NCI-H128 (cell line): ENCODE data around the gene FBLIM1.

Experiments used
- DNase-seq: peaks from one replicate; lab custom pipeline; 2025; ENCODE audit not compliant: unreplicated experiment; lab: John Stamatoyannopoulos, UW

FBLIM1 gene

DNA sequence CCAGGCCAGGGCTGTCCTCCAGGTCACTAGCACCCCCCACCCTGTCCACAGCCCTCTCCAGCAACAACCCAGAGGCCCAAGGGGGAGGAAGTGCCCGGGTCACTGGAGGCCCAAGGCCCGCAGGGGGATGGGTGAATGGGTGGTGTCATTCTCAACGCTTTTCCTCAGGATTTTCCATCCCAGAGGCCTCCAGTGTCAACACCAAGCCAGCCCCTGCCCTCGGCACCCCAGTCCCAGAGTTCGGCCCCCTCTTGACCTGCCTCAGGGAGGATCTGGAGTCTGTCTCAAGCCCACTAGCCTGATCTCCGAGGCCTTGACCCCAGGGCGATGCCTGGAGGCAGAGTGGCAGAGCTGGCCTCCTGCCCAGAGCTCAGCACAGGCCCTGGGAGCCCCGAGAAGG, 11.2 kb upstream of the FBLIM1 start:
- DNase-seq: no peak

DNA sequence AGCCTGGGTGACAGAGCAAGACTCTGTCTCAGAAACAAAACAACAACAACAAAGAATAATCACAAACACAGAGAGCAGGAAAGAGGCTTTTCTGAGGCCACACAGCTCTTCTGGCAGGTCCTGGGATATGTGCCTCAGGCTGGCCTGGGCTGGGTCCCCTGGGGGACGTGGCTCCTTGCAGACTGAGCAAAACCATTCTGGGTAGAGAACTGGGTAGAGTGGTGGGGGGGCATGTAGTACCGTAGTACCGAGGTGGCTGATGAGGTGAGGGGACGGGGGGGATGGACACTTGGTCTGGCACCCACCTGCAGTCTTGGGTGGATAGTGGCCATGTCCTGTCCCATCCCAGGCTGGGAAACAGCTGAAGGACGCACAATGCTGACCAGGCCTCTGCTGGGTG, 10.3 kb upstream of the FBLIM1 start:
- DNase-seq: no peak

DNA sequence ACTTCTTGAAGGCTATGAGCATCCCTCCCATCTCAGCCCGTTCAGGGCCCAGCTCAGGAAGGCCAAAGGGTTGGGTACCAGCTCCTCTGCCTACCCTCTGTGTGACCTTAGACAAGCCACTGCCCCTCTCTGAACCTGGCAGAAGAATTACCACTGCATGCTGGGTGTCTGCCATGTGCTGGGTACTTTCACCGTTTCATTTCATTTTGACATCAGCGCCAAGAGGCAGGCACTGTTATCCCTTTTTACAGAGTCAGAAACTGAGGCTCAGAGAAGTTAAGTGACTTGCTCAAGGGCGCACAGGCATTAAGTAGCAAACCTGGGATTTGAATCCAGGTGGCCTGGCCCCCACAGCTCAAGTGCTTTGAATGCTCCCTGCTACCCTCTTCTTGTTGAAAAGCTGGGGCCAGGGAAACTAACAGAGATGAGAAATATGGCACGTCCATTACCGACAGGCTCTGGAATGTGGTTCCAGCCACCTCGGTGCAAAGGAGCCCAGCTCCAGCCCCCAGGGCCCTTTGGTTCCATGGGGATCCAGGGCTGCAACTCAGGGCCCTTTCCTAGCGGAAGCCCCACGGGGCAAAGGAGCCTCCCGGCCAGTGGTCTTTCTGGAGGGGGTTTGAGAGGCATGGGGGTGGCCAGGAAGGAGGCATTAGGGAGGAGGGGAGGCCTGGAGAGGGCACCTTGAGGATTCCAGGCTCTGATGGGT, 9.8 kb upstream of the FBLIM1 start:
- DNase-seq: no peak

DNA sequence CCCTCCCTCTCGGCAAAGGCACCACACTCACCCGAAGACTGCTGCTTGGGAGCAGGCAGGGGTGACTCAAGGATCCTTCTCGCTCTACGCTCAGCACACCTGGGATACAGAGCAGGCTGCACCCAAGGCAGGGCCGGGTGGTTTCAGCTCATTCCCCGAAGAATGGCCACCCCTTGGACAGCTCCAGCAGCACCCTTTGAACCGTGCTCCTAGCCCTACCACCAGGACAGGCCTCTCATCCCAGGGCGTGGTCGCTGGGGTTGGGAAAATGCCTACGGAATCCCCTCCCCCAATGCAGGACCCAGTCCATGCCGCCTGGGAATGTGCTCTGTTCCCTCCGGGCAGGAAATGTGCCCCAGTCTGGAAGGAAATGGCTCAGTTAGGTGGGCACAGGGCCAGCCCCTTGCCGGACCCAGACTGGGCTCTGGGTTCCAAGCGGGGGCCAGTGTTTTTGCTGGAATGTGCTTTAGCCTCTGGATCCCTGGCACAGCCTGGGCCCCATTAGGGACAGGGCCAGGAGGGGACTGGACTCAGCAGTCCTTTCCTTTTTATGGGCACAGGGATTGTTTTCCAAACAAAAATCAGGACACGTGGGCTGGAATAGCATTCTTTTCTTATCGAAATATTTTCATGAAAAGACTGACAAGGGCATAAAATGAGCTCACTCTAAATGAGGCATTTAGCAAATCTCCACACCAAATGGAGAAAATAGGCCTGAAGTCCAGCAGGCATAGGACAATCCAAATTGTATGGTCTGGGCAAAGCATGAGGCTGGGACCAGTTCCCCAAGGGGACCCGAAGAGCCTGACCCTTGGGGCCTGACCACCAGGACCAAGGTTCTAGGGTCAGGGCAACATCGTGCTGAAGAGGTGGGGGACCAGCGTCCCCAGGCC, 8.9 kb upstream of the FBLIM1 start:
- no peak for DNase-seq

DNA sequence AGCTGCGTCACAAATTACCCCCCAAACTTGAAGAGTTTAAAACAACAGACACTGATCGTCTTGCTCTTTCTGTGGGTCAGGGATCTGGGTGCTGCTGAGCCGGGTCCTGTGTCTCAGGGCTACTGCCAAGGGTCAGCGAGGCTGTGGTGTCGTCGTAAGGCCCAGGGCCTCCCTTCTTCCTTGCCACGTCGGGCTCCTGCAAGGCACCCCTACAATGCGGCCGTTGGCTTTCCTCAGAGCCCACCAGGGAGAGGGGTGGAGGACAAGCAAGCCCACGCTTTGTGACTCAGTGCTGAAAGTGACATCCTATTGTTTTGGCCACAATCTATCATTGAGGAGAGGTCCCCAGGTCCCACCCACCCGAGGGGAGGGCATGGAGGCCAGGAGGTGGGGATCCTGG, 7.7 kb upstream of the FBLIM1 start:
- DNase-seq: no peak

DNA sequence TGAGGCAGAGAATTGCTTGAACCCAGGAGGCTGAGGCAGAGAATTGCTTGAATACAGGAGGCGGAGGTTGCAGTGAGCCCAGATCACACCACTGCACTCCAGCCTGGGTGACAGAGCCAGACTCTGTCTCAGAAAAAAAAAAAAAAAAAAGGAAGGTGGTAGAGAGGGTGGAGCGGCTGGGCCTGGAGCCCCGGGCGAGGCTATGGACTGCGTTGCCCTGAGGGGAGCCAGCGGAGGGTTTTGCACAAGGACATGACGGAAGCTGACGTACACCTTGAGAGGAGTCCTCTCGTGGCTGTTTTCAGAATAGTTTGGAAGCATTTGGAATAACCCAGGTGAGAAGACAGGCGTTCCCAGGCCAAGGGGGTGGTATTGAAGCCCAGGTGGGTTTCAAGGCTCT, 6.9 kb upstream of the FBLIM1 start:
- no peak for DNase-seq

DNA sequence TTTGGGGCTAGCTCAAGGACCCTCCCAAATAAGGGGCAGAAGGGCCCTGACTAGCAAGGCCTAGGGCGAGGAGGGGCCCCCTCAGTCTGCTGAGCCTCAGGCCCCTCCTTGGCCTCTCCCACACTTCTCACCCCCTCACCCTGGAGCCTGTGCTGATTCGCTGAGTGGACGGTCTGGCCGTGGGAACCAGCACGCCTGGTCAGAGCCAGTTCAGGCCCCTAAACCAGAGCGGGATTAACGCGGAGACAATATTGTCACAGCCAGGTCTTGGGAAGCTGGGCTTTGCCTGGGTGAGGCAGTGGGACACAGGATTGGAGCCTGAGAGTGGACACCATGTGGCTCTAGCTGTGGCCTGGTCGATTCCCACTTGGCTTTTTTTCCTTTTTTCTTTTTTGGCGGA, 4.8 kb upstream of the FBLIM1 start:
- no peak for DNase-seq

DNA sequence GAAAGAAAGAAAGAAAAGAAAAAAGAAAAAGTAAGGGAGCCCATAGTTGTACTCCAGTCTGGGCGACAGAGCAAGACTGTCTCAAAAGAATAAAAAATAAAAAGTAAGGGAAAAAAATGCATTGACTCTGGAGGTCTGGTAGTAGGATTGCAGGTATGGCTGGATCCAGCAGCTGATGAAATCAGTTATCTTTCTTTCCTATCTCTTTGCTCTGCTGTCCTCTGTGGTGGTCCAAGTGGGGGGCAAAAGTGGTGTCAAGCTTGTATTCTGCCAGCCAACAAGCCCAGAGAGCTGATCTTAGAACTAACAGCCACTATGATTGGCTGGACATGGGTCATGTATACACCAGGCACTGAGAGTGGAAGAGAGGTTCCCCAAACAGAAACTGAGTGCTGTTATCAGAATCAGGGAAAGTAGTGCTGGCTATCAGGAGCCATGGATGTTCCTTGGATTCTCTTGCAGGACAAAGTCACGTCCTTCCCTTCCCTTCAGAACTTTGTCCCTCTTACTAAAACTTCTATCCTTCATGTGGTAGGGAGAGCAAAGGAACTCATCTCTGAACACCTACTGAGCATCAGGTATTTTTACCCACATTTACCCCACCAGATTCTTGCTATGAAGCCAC, 3.5 kb upstream of the FBLIM1 start:
- no peak for DNase-seq

DNA sequence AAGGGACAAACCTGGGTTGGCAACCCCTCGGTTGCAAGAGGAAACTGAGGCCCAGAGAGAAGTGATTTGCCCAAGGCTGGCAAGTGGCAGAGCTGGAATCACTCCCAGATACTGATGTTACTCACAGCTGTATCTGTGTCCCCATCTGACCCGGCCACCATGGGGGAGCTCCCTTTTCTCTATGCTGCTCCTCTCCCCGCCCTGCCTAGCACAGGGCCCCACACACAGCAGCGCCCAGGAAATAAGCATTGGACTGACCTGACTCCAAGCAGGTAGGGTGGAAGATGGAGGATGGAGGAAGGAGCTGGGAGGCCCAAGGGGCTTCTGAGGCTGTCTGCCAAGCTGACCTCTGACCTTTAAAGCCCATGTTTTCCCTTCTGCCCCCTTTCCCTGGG, 3.0 kb upstream of the FBLIM1 start:
- no peak for DNase-seq

DNA sequence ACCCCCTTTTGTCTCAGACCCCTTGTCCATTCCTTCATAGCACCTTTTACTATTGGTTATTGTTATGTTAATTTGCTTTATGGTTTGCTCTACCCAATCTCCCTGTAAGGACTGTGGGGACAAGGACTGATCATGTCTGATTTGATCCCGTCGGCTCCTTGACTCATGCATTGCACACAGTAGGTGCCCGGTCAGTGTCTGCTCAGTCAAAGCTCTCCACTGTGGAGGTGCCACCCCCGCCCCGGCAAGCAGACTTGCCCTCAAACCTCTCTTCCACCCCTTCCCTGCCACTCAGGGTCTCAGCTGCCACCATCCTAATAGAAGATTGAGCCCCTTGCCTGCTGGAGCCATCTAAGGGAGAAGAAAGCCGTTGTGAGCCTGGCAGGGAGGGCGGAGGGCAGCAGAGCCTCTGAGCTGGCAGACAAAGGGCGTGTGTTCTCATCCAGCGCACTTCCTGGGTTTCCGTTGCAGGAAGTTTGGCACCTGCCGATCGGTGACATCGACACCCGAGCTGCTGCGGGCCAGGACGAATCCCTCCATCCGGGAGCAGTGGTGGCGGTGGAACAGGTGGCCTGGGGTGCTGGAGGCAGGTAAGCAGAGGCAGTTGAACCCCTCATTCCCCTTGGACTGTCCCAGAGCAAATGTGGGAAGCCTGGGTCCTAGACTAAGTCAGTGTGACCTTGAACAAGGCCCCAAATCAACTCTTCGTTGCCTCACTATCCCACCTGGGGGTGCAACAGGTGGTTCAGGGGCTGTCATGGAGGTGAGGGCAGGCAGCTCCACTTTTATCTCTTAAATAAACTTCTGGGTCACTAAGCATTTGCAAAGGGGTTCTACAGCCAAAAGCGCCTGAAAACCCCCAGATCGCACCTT, 2.2 kb upstream of the FBLIM1 start:
- peak; percentile 21 for DNase-seq

DNA sequence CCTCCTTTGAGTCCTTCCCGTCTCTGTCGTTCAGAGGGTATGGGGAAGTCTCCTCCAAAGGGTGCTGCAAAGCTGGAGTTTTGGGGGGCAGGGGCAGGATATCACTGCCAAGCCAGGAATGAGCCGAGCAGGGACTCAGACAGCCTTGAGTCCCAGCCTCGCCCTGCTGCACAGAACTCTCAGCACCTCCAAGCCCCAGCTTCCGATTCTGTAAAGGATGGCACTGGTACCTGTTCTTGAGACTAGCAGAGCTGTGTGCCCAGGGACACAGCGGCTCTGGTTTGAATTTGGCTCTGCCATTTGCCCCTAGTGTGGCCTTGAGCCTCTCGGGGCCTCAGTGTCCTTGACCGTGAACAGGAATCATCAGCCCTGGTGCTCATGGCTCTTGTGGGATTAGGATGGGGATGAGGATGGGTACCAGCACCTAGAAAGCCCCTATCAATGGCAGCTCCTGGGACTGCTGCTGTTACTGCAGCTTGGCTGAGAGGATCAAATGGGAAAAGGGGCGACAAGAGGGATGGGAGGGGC, 1.5 kb upstream of the FBLIM1 start:
- no peak for DNase-seq

DNA sequence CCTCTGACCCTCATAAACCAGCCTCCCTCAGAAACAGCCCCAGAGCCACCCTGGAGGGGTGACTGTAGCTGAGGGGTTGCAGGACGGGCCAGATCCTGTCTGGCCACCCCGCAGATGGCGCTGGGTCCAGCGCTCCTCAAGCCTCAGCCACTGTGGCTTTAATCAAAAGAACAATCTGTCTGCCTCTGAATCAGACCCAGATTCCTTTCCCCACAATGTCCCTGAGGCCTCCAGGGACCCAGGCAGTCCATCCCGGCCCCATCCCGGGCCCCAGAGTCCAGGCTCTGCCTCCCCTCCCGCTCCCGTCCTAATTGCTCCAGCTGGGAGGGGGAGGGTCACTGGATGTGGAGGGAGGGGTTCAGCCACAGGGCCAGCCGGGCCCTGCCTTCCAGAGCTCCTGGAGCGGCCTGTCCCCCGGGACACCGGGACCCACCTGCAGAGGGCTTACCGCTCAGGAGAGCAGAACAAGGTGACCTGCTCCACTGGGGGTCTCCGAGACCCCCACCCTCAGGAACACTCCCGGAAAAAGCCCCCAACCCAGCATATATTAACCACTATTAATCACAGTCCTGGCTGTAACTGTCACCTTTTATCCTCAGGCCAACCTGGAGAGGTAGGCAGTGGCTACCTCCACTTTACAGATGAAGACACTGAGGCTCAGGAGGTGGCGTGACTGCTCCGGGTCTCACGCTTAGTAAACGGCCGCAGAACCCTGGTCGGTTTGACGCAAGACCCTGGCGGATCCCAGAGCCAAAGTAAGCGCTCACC, 836 bp upstream of the FBLIM1 start:
- DNase-seq: no peak

DNA sequence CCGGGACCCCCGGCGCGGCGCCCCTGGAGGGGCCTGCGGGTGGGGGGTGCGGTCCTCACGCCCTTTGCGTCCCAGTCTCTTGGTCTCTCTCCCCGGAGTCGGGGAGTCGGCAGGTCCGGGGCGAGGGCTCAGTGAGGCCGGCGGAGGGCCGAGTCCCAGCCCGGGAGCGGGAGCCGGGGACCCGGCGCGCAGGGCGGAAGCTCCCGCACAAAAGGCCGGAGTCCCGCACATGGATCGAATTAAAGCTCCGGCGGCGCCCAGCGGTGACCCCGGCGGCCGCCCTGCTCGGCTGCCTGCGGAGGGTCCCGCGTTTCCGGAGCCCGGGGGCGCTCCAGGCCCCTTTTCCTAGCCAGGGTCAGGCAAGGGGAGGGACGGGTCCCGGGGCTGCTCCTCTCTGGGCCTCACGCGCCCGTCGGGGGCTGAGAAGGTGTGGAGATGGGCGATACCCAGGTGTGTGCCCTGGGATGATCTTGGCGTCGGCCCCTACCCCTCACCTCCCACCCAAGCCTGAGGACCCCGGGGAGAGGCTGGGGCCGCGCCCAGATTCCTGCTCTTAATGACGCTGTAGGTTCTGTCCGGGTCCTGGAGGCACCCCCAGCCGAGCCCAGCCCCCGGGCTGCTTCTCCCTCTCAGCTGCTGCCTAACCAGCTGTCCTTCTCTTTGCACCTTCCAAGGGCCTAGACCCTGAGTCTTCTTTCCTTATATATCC, 512 bp downstream of the FBLIM1 start:
- DNase-seq: no peak

DNA sequence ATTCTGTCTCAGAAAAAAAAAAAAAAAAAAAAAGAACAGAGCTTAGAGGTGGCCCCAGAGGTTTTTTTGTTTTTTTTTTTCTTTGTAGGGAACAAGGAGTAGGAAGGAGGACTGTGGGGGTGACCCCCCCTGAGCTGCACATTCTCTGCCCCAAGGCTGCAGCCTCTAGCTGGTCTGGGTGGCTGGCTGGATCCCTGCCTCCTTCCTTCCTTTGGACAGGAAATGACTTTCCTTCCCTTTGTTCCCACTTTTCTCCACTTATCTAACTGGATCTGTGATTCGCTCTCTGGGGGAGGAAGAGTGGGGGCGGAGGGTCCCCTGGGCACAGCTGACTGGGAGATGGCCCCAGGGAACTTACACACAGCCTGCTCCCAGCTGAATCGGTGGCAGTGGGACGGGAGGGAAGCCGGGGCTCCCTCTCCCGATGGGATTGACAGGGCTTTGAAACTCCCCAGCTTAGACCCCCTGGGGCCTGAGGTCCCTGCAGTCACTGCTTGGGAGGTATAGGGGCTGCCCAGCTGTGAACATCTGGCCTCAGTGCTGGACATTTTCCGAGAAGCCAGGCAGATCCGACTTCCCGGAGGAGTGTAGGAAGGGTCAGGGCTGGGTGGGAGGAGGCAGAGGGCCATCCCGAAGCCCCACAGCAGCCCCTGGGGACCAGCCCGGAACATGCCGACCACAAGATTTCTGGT, 2.1 kb downstream of the FBLIM1 start:
- DNase-seq: no peak

DNA sequence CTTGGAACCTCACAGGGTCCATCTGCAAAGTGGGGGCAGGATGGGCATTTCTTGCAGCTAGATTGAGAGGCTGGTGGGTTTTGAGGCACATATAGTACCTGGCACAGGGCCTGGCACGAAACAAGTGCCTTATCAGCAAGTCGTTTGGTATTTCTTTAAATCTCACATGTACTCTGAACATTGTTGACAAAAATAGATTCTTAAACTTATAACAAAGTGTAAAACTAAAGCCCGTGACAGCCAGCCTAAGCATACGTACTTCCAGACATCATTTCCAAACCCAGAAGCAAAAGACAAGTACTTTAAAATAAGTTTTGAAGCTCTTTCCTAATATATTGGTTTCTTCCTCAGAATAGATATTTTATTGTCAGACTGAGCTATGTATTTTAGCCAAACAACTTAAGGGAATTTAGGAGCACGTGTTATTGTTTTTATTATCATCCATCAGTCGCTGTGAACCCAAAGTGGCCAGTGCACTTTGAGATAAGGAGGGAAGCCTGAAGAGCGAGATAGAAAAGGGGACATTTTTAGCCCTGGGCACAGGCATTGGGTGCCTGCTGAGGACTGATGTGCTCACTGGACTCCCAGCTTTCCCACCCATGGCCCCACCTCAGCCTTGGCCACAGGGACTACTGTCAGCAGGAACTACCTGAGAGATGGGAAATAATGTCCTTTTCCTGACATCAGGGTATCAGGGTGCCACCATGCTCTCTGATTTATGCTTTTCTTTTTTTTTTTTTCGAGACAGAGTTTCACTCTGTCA, 3.0 kb downstream of the FBLIM1 start:
- no peak for DNase-seq

DNA sequence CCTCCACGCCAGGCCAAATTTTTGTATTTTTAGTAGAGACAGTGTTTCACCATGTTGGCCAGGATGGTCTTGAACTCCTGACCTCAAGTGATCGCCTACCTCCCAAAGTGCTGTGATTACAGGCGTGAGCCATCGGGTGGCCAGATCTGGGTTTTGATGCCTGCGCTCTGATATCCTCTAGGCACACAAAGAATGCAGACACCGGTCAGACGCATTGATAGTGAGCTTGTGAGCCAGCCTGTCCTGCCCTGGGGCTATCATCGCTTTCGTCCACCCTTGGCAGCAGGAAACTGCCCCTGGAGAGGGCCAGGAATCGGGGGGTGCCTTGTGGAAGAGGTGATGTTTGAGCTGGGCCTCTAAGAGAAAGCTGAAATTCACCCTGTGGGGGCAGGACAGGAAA, 4.0 kb downstream of the FBLIM1 start:
- no peak for DNase-seq

DNA sequence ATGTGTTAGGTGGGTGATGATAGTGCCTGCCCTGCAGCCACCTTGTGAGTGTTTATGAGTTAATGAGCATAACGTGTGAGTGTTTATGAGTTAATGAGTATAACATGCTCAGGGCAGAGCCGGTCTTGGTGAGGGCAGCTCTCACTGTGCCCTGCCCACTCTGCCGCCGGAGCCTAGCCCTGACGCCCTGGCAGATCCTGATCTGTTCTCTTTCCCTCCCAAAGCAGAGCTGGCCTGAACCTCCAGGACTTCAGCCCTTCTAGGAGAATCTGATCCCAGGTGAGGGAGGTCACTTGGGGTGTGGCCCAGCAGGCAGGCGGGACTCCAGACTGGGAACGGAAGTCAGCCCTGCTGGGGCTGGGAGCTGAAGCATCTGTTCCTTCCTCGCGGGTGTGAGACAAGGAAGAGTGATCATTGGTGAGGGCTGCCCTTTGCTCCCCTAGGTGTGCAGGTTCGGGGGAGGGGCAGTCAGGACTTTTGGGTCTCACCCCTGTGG, 5.7 kb downstream of the FBLIM1 start:
- DNase-seq: no peak

DNA sequence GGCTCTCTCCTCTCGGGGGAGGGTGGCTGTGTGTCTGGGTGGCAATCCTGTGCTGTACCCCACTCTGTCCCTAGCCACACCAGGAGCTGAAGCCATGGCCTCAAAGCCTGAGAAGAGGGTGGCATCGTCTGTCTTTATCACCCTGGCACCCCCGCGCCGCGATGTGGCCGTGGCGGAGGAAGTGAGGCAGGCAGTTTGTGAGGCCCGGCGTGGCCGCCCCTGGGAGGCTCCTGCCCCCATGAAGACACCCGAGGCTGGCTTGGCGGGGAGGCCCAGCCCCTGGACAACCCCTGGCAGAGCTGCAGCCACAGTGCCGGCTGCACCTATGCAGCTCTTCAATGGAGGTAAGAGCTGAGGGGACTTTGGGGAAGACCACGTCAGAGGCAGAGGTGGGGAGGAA, 6.3 kb downstream of the FBLIM1 start:
- no peak for DNase-seq
